ENCODE measurements around the gene GUCY1B1. TPM values are rescaled to one million over a fixed set of nuclear protein-coding genes. Genes with fewer than 3 reads are reported as not detected.

GUCY1B1 gene
- total RNA-seq, 1 donor from 2014 or later: 1.5 TPM

DNA sequence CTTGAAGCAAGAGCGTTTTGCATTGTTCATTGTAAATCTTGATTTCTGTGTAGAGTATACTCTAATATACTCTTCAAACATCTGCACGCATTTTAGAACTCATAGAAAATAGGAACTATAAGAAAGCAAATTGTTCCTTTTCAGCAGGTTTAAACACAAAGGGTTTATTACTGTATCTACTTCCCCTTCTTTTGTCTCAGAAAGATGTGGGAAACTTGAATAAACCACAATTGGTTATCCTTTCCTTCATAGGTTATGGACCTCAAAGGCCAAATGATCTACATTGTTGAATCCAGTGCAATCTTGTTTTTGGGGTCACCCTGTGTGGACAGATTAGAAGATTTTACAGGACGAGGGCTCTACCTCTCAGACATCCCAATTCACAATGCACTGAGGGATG lies 46.0 kb upstream of the GUCY1B1 start:
- H3K9me3 Mint-ChIP-seq (ENCODE audit: unreplicated experiment): no peaks in the 10 kb centered on the region
- H3K27me3 ChIP-seq (ENCODE audit: insufficient read depth, low read length): no peaks in the 10 kb centered on the region
- H3K9ac ChIP-seq (ENCODE audit: low read length): no peak overlapping the region
- H2AFZ ChIP-seq (ENCODE audit: low read depth, low read length): no peak overlapping the region
- H3K27ac Mint-ChIP-seq (ENCODE audit: unreplicated experiment): no peak overlapping the region
- FAIRE-seq (no peak), DNase-seq (ENCODE audit: low read depth) (no peak)
- H3K27ac ChIP-seq (ENCODE audit: low read depth, low read length): no peak overlapping the region
- H3K79me2 ChIP-seq (ENCODE audit: insufficient read depth, low read length): no peaks in the 10 kb centered on the region
- no peaks in the 10 kb centered on the region for H4K20me1 ChIP-seq (ENCODE audit: insufficient read depth, low read length)
- no peaks in the 10 kb centered on the region for H3K9me3 ChIP-seq (ENCODE audit: insufficient read depth, low read depth, low read length)
- no peak overlapping the region for H3K4me3 ChIP-seq (ENCODE audit: insufficient read depth, low read depth, low read length)
- no peak overlapping the region for H3K4me2 ChIP-seq (ENCODE audit: low read length)
- H3K36me3 Mint-ChIP-seq (ENCODE audit: low read depth, unreplicated experiment): no peaks in the 10 kb centered on the region
- no peak for TF ChIP-seq EZH2 (IDR thresholded peaks at IDR 0.05; ENCODE audit: insufficient read depth, low read length)
- TF ChIP-seq, protein P1, sequence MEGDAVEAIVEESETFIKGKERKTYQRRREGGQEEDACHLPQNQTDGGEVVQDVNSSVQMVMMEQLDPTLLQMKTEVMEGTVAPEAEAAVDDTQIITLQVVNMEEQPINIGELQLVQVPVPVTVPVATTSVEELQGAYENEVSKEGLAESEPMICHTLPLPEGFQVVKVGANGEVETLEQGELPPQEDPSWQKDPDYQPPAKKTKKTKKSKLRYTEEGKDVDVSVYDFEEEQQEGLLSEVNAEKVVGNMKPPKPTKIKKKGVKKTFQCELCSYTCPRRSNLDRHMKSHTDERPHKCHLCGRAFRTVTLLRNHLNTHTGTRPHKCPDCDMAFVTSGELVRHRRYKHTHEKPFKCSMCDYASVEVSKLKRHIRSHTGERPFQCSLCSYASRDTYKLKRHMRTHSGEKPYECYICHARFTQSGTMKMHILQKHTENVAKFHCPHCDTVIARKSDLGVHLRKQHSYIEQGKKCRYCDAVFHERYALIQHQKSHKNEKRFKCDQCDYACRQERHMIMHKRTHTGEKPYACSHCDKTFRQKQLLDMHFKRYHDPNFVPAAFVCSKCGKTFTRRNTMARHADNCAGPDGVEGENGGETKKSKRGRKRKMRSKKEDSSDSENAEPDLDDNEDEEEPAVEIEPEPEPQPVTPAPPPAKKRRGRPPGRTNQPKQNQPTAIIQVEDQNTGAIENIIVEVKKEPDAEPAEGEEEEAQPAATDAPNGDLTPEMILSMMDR (IDR thresholded peaks at IDR 0.05; ENCODE audit: insufficient read depth, low read depth, low read length): no peak
- no peak overlapping the region for H3K4me3 Mint-ChIP-seq (ENCODE audit: unreplicated experiment)
- peaks cover 3% of the 10 kb centered on the region for H3K27me3 Mint-ChIP-seq (ENCODE audit: low read depth, unreplicated experiment)
- H3K4me1 ChIP-seq (ENCODE audit: insufficient read depth, low read length): no peaks in the 10 kb centered on the region
- no peaks in the 10 kb centered on the region for H3K36me3 ChIP-seq (ENCODE audit: insufficient read depth, low read length)
- H3K4me1 Mint-ChIP-seq (ENCODE audit: low read depth, unreplicated experiment): no peaks in the 10 kb centered on the region

DNA sequence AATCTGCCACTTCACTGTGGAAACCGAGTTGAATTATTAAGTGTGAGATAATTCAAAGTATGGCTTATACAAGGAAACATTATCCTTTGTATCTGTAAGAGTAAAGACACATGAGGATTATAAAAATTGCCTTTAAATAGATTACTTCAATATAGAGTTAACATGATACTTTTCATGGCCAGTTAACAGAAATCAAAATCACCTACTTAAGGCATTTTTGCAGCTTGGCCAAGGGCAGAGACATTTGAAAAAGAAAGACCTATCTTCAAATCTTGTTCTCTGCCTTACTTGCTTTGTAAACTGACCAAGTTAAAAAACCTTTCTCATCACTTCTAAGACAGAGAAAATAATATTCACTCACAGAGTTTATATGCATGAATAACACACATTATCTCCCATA lies 44.9 kb upstream of the GUCY1B1 start:
- no peak overlapping the region for H3K27ac ChIP-seq (ENCODE audit: low read depth, low read length)
- H3K27me3 ChIP-seq (ENCODE audit: insufficient read depth, low read length): no peaks in the 10 kb centered on the region
- no peaks in the 10 kb centered on the region for H3K4me1 ChIP-seq (ENCODE audit: insufficient read depth, low read length)
- H3K36me3 Mint-ChIP-seq (ENCODE audit: low read depth, unreplicated experiment): no peaks in the 10 kb centered on the region
- no peak overlapping the region for H2AFZ ChIP-seq (ENCODE audit: low read depth, low read length)
- H4K20me1 ChIP-seq (ENCODE audit: insufficient read depth, low read length): no peaks in the 10 kb centered on the region
- H3K4me1 Mint-ChIP-seq (ENCODE audit: low read depth, unreplicated experiment): no peaks in the 10 kb centered on the region
- no peak overlapping the region for H3K4me2 ChIP-seq (ENCODE audit: low read length)
- no peak for FAIRE-seq
- no peak overlapping the region for H3K9ac ChIP-seq (ENCODE audit: low read length)
- peaks cover 3% of the 10 kb centered on the region for H3K27me3 Mint-ChIP-seq (ENCODE audit: low read depth, unreplicated experiment)
- H3K4me3 ChIP-seq (ENCODE audit: insufficient read depth, low read depth, low read length): no peak overlapping the region
- H3K27ac Mint-ChIP-seq (ENCODE audit: unreplicated experiment): no peak overlapping the region
- H3K9me3 ChIP-seq (ENCODE audit: insufficient read depth, low read depth, low read length): no peaks in the 10 kb centered on the region
- no peaks in the 10 kb centered on the region for H3K36me3 ChIP-seq (ENCODE audit: insufficient read depth, low read length)
- H3K9me3 Mint-ChIP-seq (ENCODE audit: unreplicated experiment): no peaks in the 10 kb centered on the region
- no peaks in the 10 kb centered on the region for H3K79me2 ChIP-seq (ENCODE audit: insufficient read depth, low read length)
- no peak for DNase-seq (ENCODE audit: low read depth)
- H3K4me3 Mint-ChIP-seq (ENCODE audit: unreplicated experiment): no peak overlapping the region
- no peak for TF ChIP-seq EZH2 (IDR thresholded peaks at IDR 0.05; ENCODE audit: insufficient read depth, low read length)
- TF ChIP-seq, protein P1 (IDR thresholded peaks at IDR 0.05; ENCODE audit: insufficient read depth, low read depth, low read length): no peak

DNA sequence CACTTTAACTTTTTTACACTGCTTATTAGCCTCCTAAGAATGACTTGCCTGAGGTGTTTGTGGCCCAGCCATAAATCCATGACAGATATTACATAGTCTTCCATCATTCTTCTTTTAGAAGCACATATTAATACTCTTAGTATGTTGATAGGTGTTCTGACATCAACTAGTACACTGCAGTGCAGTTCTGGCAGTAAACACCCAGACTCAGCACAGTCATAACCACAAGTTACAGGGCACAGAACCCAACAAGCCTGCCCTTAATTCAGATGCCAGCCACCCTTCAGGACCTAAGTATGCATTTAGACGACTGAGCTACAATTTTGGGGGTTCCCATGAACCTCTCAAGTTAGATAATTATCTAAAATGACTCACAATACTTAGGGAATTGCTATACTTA lies 36.5 kb upstream of the GUCY1B1 start:
- H3K4me2 ChIP-seq (ENCODE audit: low read length): no peak overlapping the region
- H3K79me2 ChIP-seq (ENCODE audit: insufficient read depth, low read length): no peaks in the 10 kb centered on the region
- H3K27ac Mint-ChIP-seq (ENCODE audit: unreplicated experiment): no peak overlapping the region
- no peaks in the 10 kb centered on the region for H3K36me3 Mint-ChIP-seq (ENCODE audit: low read depth, unreplicated experiment)
- no peaks in the 10 kb centered on the region for H3K36me3 ChIP-seq (ENCODE audit: insufficient read depth, low read length)
- no peaks in the 10 kb centered on the region for H3K27me3 Mint-ChIP-seq (ENCODE audit: low read depth, unreplicated experiment)
- FAIRE-seq: no peak
- TF ChIP-seq EZH2 (IDR thresholded peaks at IDR 0.05; ENCODE audit: insufficient read depth, low read length): no peak
- TF ChIP-seq, protein P1 (IDR thresholded peaks at IDR 0.05; ENCODE audit: insufficient read depth, low read depth, low read length): no peak
- no peaks in the 10 kb centered on the region for H4K20me1 ChIP-seq (ENCODE audit: insufficient read depth, low read length)
- H3K9ac ChIP-seq (ENCODE audit: low read length): no peak overlapping the region
- H3K4me3 ChIP-seq (ENCODE audit: insufficient read depth, low read depth, low read length): no peak overlapping the region
- no peak overlapping the region for H3K27ac ChIP-seq (ENCODE audit: low read depth, low read length)
- peaks cover 2% of the 10 kb centered on the region for H3K9me3 Mint-ChIP-seq (ENCODE audit: unreplicated experiment)
- H3K4me1 ChIP-seq (ENCODE audit: insufficient read depth, low read length): no peaks in the 10 kb centered on the region
- no peak for DNase-seq (ENCODE audit: low read depth)
- H3K27me3 ChIP-seq (ENCODE audit: insufficient read depth, low read length): no peaks in the 10 kb centered on the region
- no peak overlapping the region for H2AFZ ChIP-seq (ENCODE audit: low read depth, low read length)
- H3K4me3 Mint-ChIP-seq (ENCODE audit: unreplicated experiment): no peak overlapping the region
- H3K9me3 ChIP-seq (ENCODE audit: insufficient read depth, low read depth, low read length): no peaks in the 10 kb centered on the region
- H3K4me1 Mint-ChIP-seq (ENCODE audit: low read depth, unreplicated experiment): peaks cover 3% of the 10 kb centered on the region

Measured in astrocyte (in vitro differentiated cells and primary cell).